Measurements from ENCODE around the gene LHX6. TPM values are rescaled to one million over a fixed set of nuclear protein-coding genes. Genes with fewer than 3 reads are reported as not detected.

Gene LHX6
- total and polyA plus RNA-seq, 2 of the 8 experiments (the other 6 are each of a cell fraction or from before 2014, with no cell fraction given), result 0.92 to 1.2 TPM

DNA sequence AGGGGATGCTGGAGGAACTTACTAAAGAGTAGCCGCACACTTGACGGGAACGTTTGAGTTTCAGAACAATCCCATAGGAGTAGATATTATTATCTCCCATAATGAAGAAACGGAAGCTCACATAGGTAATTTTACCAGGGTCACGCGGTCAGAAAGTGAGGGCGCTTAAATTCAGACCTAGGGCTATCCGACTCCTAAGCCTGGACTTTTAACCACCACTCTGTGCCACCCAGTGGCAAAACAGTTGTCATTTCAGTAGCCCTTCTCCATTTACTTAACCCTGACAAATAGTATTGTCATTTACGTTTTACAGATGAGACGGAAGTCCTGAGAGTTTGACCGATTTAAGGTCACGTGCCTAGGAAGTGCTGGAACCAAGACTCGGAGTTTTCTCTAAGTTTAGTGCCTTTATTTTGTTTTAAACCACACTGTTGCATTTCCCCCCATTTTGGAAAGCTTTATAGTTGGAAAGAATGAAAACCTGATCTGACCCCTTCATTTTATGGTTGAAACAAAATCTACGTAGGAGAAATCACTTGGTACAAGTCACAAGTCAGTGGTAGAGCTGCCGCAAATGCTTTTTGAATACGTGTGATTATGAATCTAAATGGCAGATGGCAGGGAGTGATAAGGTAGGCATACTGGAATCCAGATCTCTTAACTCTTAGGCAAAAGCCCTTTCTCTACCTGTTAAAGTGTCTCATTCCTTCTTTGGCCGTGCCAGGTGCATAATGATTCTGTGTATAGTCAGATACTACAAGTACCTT is 36.6 kb upstream of the LHX6 start:
- H4K91ac ChIP-seq (replicated peaks; ENCODE audit: insufficient read length, low read length), result no peak overlapping the region
- peak overlapping the region; percentile 85 for H3K27ac ChIP-seq (ENCODE audit: low read depth, low read length)
- H2BK5ac ChIP-seq (ENCODE audit: low read depth, low read length), result peak overlapping the region; percentile 89; the same call in 1 of the 2 replicates
- POLR2A ChIA-PET (ENCODE audit: partially characterized antibody), result interaction anchor here (0.7 to 1.8 kb wide), 15 partner anchors 9 to 102 kb away, joined by 3 to 6 read pairs (median 4); no protein-coding TSS in a partner anchor
- H2BK120ac ChIP-seq (replicated peaks; ENCODE audit: low read depth, low read length), result no peak overlapping the region
- no peak overlapping the region for H4K5ac ChIP-seq (ENCODE audit: insufficient read length, low read depth, low read length)
- H2AK5ac ChIP-seq (ENCODE audit: low read depth, low read length), result no peak overlapping the region
- H3K23me2 ChIP-seq (ENCODE audit: low read depth, low read length), result peaks cover 4% of the 10 kb centered on the region; the same call in 1 of the 2 replicates
- H2BK20ac ChIP-seq (ENCODE audit: low read length), result no peak overlapping the region
- 21% methylated on average over 17 of the region's 17 CpGs; no CpG with 5 or more reads in 1 of the 2 experiments for WGBS, 2 experiments (ENCODE audit: extremely low coverage in 1 of 2, insufficient coverage in 1 of 2, insufficient read length in 1 of 2, insufficient replicate concordance in 2 of 2, low coverage in 1 of 2, low lambda C conversion rate in 2 of 2, missing lambda C conversion rate in 1 of 2)
- H3K14ac ChIP-seq (ENCODE audit: insufficient read length), result no peak overlapping the region
- H3K4ac ChIP-seq (replicated peaks; ENCODE audit: insufficient read length, low read depth, low read length), result no peak overlapping the region
- peak overlapping the region; percentile 78 to 92 (median 88) for H3K4me3 ChIP-seq (ENCODE audit: extremely low read depth in 1 of 4, insufficient read depth in 2 of 4, low read depth in 3 of 4, low read length in 4 of 4)
- FAIRE-seq (no peak), DNase-seq (ENCODE audit: low read depth in 1 of 2, low spot score in 2 of 2) (no peak)
- peak overlapping the region; percentile 23; the same call in 1 of the 2 replicates for H2AFZ ChIP-seq (ENCODE audit: low read length)
- peak overlapping the region; percentile 84 to 85 for H3K4me2 ChIP-seq (ENCODE audit: insufficient read depth in 1 of 2, low read depth in 2 of 2, low read length in 2 of 2)
- no peak overlapping the region for H3K23ac ChIP-seq (ENCODE audit: insufficient read length)
- H4K20me1 ChIP-seq (replicated peaks in 1 of 2; ENCODE audit: control insufficient read depth in 1 of 2, insufficient read depth in 2 of 2, low read length in 2 of 2), result no peaks in the 10 kb centered on the region
- no peak overlapping the region for H3K18ac ChIP-seq (ENCODE audit: extremely low read depth, low read length)
- peak overlapping the region in 3 of 4 experiments; percentile 86 to 90 (median 87); a peak in 6 of 7 replicates for H3K9ac ChIP-seq (replicated peaks in 1 of 4; ENCODE audit: extremely low read depth in 1 of 4, low read depth in 3 of 4, low read length in 3 of 4)
- H3K36me3 ChIP-seq (ENCODE audit: control insufficient read depth in 2 of 4, insufficient read depth in 4 of 4, low read length in 3 of 4), result peaks cover 2 to 7% (median 5%) of the 10 kb centered on the region in 4 experiments; a peak in 6 of 8 replicates
- H3K4me1 ChIP-seq (replicated peaks in 1 of 4; ENCODE audit: control insufficient read depth in 3 of 4, insufficient read depth in 4 of 4, low read length in 3 of 4), result peaks cover 0 to 6% (median 2%) of the 10 kb centered on the region in 4 experiments; a peak in 4 of 7 replicates
- no peaks in the 10 kb centered on the region for H3K9me3 ChIP-seq (ENCODE audit: insufficient read depth in 2 of 2, low read depth in 1 of 2, low read length in 1 of 2)
- no peaks in the 10 kb centered on the region for H3K27me3 ChIP-seq (replicated peaks in 1 of 4; ENCODE audit: control insufficient read depth in 3 of 4, extremely low read depth in 1 of 4, insufficient read depth in 3 of 4, low read length in 3 of 4)
- H3K79me1 ChIP-seq (ENCODE audit: low read depth, low read length), result peaks cover 4% of the 10 kb centered on the region; the same call in 1 of the 2 replicates
- H4K8ac ChIP-seq (ENCODE audit: extremely low read depth, insufficient read depth, low read length), result peak overlapping the region; percentile 99
- H3K56ac ChIP-seq (replicated peaks; ENCODE audit: insufficient read length, low read depth, low read length), result no peak overlapping the region
- no peak overlapping the region for H2BK12ac ChIP-seq (ENCODE audit: low read depth, low read length)
- no peak overlapping the region for H2BK15ac ChIP-seq (ENCODE audit: low read length)
- CTCF ChIA-PET (ENCODE audit: partially characterized antibody), result interaction anchor here (0.7 to 10.6 kb wide), 13 partner anchors 12 to 321 kb away, joined by 3 to 72 read pairs (median 3); no protein-coding TSS in a partner anchor
- H3K79me2 ChIP-seq (ENCODE audit: control insufficient read depth in 1 of 2, insufficient read depth in 2 of 2, low read length in 2 of 2), result peaks cover 0 to 41% of the 10 kb centered on the region in 2 experiments; a peak in 3 of 4 replicates
- peak; percentile 56; the same call in 1 of the 2 replicates for TF ChIP-seq USF2 (IDR thresholded peaks at IDR 0.05; ENCODE audit: low read length)
- TF ChIP-seq TBP (IDR thresholded peaks at IDR 0.05; ENCODE audit: low read depth, low read length), result no peak
- no peak for TF ChIP-seq POU5F1 (IDR thresholded peaks at IDR 0.05; ENCODE audit: low read depth, low read length)
- peak in 1 of 2 experiments; percentile 18; a peak in 1 of 4 replicates for TF ChIP-seq RAD21 (IDR thresholded peaks at IDR 0.05 in 1 of 2, conservative IDR thresholded peaks at IDR 0.05 in 1 of 2; ENCODE audit: low read depth in 2 of 2, low read length in 2 of 2)
- TF ChIP-seq EP300 (IDR thresholded peaks at IDR 0.05; ENCODE audit: borderline replicate concordance in 1 of 2, low read depth in 2 of 2, low read length in 2 of 2), result no peak
- no peak for TF ChIP-seq BRCA1 (IDR thresholded peaks at IDR 0.05; ENCODE audit: low read depth, low read length)
